ENCODE measurements around the gene JAM2.

The JAM2 gene

DNA sequence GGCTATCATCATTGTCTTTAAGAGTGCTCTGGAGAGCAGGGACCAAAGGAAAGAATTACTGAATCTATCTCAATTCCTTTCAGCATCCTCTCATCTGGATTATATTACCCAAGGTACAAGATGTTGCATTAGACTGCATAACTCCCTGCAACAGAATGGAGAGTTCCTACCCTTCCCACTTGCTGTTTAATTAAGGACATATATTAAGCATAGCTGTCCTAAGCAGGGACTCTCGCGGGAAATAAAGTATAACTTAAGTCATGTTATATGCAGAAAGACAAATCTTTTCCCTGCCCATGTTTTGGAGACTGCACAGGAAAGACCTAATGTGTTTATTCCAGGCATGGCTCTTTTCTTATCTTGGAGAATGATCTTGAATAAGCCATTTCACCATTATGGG is 6.8 kb upstream of the JAM2 start:
- H3K4me3 ChIP-seq (ENCODE audit: low read depth, low read length): no peak overlapping the region
- H3K9me3 ChIP-seq (ENCODE audit: control insufficient read depth, insufficient read depth, low read length): no peaks in the 10 kb centered on the region
- H3K36me3 ChIP-seq (ENCODE audit: control insufficient read depth, insufficient read depth, low read length): no peaks in the 10 kb centered on the region
- peaks cover 2% of the 10 kb centered on the region for H3K4me1 ChIP-seq (ENCODE audit: control insufficient read depth, insufficient read depth, low read length)
- peaks cover 3% of the 10 kb centered on the region for H3K27me3 ChIP-seq (ENCODE audit: control insufficient read depth, insufficient read depth, low read length)
- no peak overlapping the region for H3K9ac ChIP-seq (ENCODE audit: low read depth, low read length)

DNA sequence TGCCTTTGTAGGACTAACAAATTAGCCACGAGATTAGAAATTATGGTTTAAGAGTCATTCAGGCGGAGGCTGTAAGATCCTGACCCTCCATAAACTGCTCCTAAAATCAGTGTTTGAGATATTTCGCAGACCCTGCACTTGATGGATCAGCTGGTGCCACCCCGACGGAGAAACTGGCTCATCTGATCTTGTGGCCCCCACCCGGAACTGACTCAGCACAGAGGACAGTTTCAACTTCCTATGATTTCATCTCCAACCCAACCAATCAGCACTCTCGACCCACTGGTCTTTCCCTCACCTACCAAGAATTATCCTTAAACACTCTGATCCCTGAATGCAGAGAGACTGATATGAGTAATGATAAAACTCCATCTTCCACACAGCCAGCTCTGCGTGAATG is 3.7 kb upstream of the JAM2 start:
- Histone ChIP-seq H3K4me3 (ENCODE audit: low read depth, low read length) (no peak overlapping the region), H3K4me1 (ENCODE audit: control insufficient read depth, insufficient read depth, low read length) (peaks cover 2% of the 10 kb centered on the region), H3K9ac (ENCODE audit: low read depth, low read length) (no peak overlapping the region), H3K9me3 (ENCODE audit: control insufficient read depth, insufficient read depth, low read length) (no peaks in the 10 kb centered on the region), H3K27me3 (ENCODE audit: control insufficient read depth, insufficient read depth, low read length) (peaks cover 18% of the 10 kb centered on the region), H3K36me3 (ENCODE audit: control insufficient read depth, insufficient read depth, low read length) (no peaks in the 10 kb centered on the region)

DNA sequence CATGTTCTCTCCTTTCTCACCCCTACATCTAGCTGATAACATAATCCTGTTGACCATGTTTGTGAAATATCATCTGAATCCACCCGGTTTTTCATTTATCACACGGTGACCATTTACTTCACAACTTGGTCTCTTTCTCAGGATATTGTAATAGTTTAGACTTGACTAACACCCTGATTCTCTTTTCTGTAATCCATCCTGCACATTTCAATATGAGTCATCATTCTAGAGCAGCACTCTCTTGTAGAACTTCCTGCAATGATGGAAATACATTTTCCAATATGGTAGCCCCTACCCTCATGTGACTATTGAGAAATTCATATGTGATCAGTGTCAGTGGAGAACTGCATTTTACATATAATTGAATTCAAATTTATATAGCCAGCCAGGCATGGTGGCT is 2.3 kb upstream of the JAM2 start:
- no peak overlapping the region for H3K4me3 ChIP-seq (ENCODE audit: low read depth, low read length)
- no peak overlapping the region for H3K9ac ChIP-seq (ENCODE audit: low read depth, low read length)
- no peaks in the 10 kb centered on the region for H3K36me3 ChIP-seq (ENCODE audit: control insufficient read depth, insufficient read depth, low read length)
- no peaks in the 10 kb centered on the region for H3K9me3 ChIP-seq (ENCODE audit: control insufficient read depth, insufficient read depth, low read length)
- H3K4me1 ChIP-seq (ENCODE audit: control insufficient read depth, insufficient read depth, low read length): peaks cover 2% of the 10 kb centered on the region
- peaks cover 32% of the 10 kb centered on the region for H3K27me3 ChIP-seq (ENCODE audit: control insufficient read depth, insufficient read depth, low read length)

DNA sequence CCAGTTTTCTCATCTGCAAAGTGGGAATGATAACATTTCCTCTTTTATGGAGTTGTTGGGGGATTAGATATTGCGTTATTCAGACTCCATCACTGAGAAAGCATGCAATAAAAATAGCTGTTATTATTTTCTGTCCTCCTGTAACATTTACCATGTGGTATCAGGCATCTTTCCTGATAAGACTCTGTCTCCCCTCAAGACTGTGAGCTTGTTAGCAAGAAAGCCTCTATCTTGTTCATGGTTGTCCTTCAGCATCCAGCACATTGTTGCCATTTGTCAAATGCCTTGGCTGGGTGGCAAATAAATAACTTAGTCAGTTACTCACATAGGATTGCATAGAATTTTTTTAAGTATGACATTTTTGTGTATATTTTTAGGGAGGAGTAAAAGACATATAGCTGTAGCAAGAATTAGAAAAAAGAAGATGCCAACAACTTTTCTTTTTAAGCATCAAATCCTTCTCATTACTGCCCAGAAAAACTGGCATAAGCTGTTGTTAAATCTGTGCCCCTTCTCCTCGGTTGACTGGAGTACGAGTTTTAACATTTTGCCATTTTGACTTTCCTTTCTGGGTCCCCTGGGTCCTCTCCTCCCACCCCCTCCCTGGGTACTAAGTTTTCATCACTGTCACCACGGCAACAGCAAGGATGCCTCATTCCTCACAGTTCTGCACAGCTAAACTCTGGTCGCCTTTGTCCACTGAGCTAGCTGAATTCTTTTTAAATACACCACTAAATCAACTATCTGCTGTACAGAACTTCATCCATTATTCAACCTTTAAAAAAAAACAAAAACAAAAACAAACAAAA is 1.0 kb upstream of the JAM2 start:
- H3K36me3 ChIP-seq (ENCODE audit: control insufficient read depth, insufficient read depth, low read length): no peaks in the 10 kb centered on the region
- H3K4me1 ChIP-seq (ENCODE audit: control insufficient read depth, insufficient read depth, low read length): peaks cover 2% of the 10 kb centered on the region
- H3K9ac ChIP-seq (ENCODE audit: low read depth, low read length): no peak overlapping the region
- H3K4me3 ChIP-seq (ENCODE audit: low read depth, low read length): no peak overlapping the region
- peaks cover 35% of the 10 kb centered on the region for H3K27me3 ChIP-seq (ENCODE audit: control insufficient read depth, insufficient read depth, low read length)
- H3K9me3 ChIP-seq (ENCODE audit: control insufficient read depth, insufficient read depth, low read length): no peaks in the 10 kb centered on the region

DNA sequence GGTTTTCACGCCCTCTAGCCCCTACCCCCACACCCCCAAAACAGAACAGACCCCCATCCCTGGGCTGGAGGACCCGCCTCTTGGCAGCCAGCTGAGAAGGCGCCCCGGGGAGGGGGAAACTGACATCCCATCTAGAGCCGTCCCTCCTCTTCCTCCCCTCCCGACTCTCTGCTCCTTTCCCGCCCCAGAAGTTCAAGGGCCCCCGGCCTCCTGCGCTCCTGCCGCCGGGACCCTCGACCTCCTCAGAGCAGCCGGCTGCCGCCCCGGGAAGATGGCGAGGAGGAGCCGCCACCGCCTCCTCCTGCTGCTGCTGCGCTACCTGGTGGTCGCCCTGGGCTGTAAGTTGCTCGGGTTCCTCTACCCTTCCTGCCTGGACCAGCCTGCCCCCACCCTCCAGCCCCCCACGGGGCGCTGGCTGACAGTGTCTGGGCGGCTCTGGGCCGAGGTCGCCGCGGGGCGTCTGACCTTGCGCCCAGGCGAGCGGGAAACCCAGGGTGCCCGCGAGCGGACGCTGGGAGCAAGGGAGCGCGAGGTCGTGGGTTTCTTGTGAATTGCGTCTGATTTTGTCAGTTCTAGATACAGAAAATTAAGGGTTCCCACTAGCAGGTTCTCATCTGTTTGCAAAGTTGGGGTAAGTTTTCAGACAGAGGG is 618 bp downstream of the JAM2 start:
- H3K9me3 ChIP-seq (ENCODE audit: control insufficient read depth, insufficient read depth, low read length): no peaks in the 10 kb centered on the region
- H3K36me3 ChIP-seq (ENCODE audit: control insufficient read depth, insufficient read depth, low read length): no peaks in the 10 kb centered on the region
- peak overlapping the region; percentile 32 for H3K9ac ChIP-seq (ENCODE audit: low read depth, low read length)
- H3K27me3 ChIP-seq (ENCODE audit: control insufficient read depth, insufficient read depth, low read length): peaks cover 36% of the 10 kb centered on the region
- no peaks in the 10 kb centered on the region for H3K4me1 ChIP-seq (ENCODE audit: control insufficient read depth, insufficient read depth, low read length)
- peak overlapping the region; percentile 75 for H3K4me3 ChIP-seq (ENCODE audit: low read depth, low read length)

DNA sequence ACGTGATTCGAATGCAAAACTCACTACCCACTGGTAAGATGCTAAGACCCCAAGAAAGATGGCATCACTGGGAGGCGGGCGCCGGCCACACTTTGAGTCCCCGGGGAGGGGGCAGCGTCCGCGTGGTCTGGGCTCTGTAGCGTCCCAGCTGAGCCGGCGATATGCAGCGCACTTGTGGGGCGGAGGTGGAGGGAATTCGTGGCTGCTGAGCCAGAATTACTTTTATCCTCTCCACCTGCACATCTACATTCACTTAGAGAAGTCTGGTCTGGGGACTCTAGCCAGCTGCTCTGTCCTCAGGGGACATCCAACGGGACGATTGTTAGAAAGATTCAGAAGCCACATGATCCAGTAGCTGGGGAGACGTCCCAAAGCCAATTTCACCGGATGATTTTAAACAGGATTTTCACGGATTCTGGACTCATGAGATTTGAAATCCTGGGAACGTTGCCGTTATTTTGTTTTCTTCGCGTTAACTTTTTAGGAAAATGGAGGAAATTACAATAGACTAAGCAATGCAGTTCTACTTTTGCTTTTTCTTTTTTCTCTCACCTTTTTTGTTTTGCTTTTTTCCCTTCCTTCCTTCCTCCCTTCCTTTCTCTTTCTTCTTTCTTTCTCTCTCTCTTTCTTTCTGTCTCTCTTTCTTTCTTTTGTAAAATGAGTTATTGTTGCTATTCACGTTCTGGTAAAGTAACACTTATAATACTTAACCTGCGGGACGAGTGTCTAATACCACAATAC is 1.3 kb downstream of the JAM2 start:
- Histone ChIP-seq H3K36me3 (ENCODE audit: control insufficient read depth, insufficient read depth, low read length) (no peaks in the 10 kb centered on the region), H3K9me3 (ENCODE audit: control insufficient read depth, insufficient read depth, low read length) (no peaks in the 10 kb centered on the region), H3K4me3 (ENCODE audit: low read depth, low read length) (peak overlapping the region; percentile 75), H3K9ac (ENCODE audit: low read depth, low read length) (peak overlapping the region; percentile 55), H3K27me3 (ENCODE audit: control insufficient read depth, insufficient read depth, low read length) (peaks cover 36% of the 10 kb centered on the region), H3K4me1 (ENCODE audit: control insufficient read depth, insufficient read depth, low read length) (no peaks in the 10 kb centered on the region)

DNA sequence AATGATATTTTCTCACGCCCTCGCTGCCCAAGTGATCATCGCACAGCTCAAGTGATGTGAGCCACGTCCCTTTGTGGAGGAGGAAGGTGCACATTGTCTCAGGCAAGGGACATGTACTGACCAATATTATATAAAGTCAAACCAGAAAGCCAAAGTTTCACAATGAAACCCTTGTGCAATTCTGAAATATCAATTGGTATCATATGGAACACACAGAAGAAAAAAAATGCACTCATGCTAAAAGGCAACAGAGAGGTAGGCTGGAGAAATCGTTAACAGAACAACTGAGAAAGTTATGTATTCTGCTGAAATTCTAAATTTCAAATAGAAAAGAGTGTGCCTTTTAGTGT is 1.9 kb downstream of the JAM2 start:
- Histone ChIP-seq H3K36me3 (ENCODE audit: control insufficient read depth, insufficient read depth, low read length) (no peaks in the 10 kb centered on the region), H3K4me1 (ENCODE audit: control insufficient read depth, insufficient read depth, low read length) (no peaks in the 10 kb centered on the region), H3K9me3 (ENCODE audit: control insufficient read depth, insufficient read depth, low read length) (no peaks in the 10 kb centered on the region), H3K27me3 (ENCODE audit: control insufficient read depth, insufficient read depth, low read length) (peaks cover 36% of the 10 kb centered on the region), H3K4me3 (ENCODE audit: low read depth, low read length) (no peak overlapping the region), H3K9ac (ENCODE audit: low read depth, low read length) (no peak overlapping the region)

DNA sequence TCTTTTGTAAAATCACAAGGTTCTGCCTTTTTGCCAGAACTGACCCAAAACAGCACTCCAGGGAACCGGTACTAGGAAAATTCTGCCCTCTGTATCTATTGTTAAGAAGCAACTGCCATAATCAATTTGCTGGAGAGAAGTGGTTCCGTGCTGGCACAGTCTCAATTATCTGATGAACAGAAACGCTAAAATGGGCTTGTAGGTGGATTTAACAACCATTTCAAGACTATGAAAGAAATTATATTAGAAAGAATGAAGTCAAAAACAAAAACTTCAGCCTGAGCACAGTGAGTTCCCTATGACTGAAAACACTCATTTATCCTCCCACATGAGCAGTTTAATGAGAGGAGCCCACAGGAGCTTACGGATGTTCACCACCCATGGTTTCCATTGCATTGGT is 4.4 kb downstream of the JAM2 start:
- no peaks in the 10 kb centered on the region for H3K9me3 ChIP-seq (ENCODE audit: control insufficient read depth, insufficient read depth, low read length)
- H3K27me3 ChIP-seq (ENCODE audit: control insufficient read depth, insufficient read depth, low read length): peaks cover 25% of the 10 kb centered on the region
- no peak overlapping the region for H3K9ac ChIP-seq (ENCODE audit: low read depth, low read length)
- H3K36me3 ChIP-seq (ENCODE audit: control insufficient read depth, insufficient read depth, low read length): no peaks in the 10 kb centered on the region
- H3K4me3 ChIP-seq (ENCODE audit: low read depth, low read length): no peak overlapping the region
- no peaks in the 10 kb centered on the region for H3K4me1 ChIP-seq (ENCODE audit: control insufficient read depth, insufficient read depth, low read length)

DNA sequence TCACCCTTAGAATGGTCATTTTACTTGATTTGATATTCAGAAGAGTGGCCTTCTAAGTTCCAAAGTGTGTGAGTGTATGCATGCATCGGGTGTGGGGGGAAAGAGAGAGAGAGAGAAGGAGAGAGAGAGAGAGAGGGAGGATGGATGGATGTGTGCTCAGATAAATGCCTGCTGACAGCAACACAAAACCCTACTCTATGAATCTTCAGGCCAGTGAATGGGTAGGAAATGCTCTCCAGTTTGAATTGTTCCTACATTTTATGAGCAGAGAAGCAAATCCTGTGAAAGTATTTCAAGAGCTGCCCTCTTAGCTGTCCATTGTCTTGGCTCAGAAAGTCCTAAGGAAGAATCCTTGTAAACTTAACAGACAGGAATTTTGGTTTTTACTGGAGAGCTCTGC is 7.4 kb downstream of the JAM2 start:
- Histone ChIP-seq H3K4me1 (ENCODE audit: control insufficient read depth, insufficient read depth, low read length) (no peaks in the 10 kb centered on the region), H3K9me3 (ENCODE audit: control insufficient read depth, insufficient read depth, low read length) (no peaks in the 10 kb centered on the region), H3K27me3 (ENCODE audit: control insufficient read depth, insufficient read depth, low read length) (peaks cover 7% of the 10 kb centered on the region), H3K36me3 (ENCODE audit: control insufficient read depth, insufficient read depth, low read length) (no peaks in the 10 kb centered on the region), H3K4me3 (ENCODE audit: low read depth, low read length) (no peak overlapping the region), H3K9ac (ENCODE audit: low read depth, low read length) (no peak overlapping the region)

DNA sequence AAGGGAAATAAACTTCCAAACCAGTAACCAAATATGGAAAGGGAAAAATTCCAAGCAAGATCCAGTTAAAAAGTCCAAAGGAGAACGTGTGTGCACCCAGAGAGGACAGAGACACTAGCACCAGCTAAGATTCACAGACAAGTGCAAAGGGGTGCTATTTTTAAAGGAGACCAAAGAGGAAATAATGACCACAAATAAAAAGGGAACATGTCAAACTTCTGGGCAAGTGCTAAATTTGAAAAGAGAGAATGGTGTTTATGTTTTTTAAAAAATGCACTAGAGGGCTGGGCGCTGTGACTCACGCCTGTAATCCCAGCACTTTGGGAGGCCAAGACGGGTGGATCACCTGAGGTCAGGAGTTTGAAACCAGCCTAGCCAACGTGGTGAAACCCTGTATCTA is 8.6 kb downstream of the JAM2 start:
- no peaks in the 10 kb centered on the region for H3K9me3 ChIP-seq (ENCODE audit: control insufficient read depth, insufficient read depth, low read length)
- H3K9ac ChIP-seq (ENCODE audit: low read depth, low read length): no peak overlapping the region
- H3K4me3 ChIP-seq (ENCODE audit: low read depth, low read length): no peak overlapping the region
- H3K4me1 ChIP-seq (ENCODE audit: control insufficient read depth, insufficient read depth, low read length): no peaks in the 10 kb centered on the region
- no peaks in the 10 kb centered on the region for H3K36me3 ChIP-seq (ENCODE audit: control insufficient read depth, insufficient read depth, low read length)
- H3K27me3 ChIP-seq (ENCODE audit: control insufficient read depth, insufficient read depth, low read length): peaks cover 2% of the 10 kb centered on the region

DNA sequence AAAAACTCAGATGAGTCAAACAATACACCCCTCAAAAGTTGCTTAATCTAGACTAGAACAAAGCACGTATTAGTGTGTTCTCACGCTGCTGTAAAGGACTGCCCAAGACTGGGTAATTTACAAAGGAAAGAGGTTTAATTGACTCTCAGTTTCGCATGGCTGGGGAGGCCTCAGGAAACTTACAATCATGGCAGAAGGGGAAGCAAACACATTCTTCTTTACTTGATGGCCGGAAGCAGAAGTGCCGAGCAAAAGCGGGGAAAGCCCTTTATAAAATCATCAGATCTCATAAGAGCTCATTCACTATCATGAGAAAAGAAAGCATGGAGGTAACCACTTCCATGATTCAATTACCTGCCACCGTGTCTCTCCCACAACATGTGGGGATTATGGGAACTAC is 10.1 kb downstream of the JAM2 start:
- Histone ChIP-seq H3K36me3 (ENCODE audit: control insufficient read depth, insufficient read depth, low read length) (no peaks in the 10 kb centered on the region), H3K27me3 (ENCODE audit: control insufficient read depth, insufficient read depth, low read length) (no peaks in the 10 kb centered on the region), H3K4me1 (ENCODE audit: control insufficient read depth, insufficient read depth, low read length) (no peaks in the 10 kb centered on the region), H3K9me3 (ENCODE audit: control insufficient read depth, insufficient read depth, low read length) (no peaks in the 10 kb centered on the region), H3K4me3 (ENCODE audit: low read depth, low read length) (no peak overlapping the region), H3K9ac (ENCODE audit: low read depth, low read length) (no peak overlapping the region)

DNA sequence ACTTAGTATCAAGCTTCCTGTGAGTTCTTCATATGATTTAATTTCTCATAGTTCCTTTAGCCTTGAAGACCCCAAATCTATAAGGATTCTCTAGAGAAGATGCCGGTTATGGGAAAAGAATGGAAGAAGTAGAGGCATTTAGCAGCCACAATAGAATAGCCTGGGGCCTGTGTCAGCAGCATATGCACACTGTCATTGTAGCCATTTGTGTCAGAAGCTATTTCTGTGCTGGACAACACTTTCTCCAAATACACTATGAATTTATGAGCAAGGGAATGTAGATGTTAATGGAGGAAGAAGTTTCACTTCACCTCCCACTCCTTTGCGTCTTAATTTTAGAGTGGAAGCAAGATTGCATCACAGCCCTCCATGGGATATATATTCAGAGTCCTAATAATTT is 17.4 kb downstream of the JAM2 start:
- H3K4me1 ChIP-seq (ENCODE audit: control insufficient read depth, insufficient read depth, low read length): peaks cover 13% of the 10 kb centered on the region
- no peaks in the 10 kb centered on the region for H3K36me3 ChIP-seq (ENCODE audit: control insufficient read depth, insufficient read depth, low read length)
- H3K27me3 ChIP-seq (ENCODE audit: control insufficient read depth, insufficient read depth, low read length): no peaks in the 10 kb centered on the region
- no peaks in the 10 kb centered on the region for H3K9me3 ChIP-seq (ENCODE audit: control insufficient read depth, insufficient read depth, low read length)
- H3K9ac ChIP-seq (ENCODE audit: low read depth, low read length): no peak overlapping the region
- no peak overlapping the region for H3K4me3 ChIP-seq (ENCODE audit: low read depth, low read length)

All from iPS-15b (cell line).